ENCODE measurements around the gene OR10A6. TPM values are rescaled to one million over a fixed set of nuclear protein-coding genes. Genes with fewer than 3 reads are reported as not detected.
A peak's percentile ranks its signal among the peaks of the same experiment; 100 is the strongest.

The OR10A6 gene, protein sequence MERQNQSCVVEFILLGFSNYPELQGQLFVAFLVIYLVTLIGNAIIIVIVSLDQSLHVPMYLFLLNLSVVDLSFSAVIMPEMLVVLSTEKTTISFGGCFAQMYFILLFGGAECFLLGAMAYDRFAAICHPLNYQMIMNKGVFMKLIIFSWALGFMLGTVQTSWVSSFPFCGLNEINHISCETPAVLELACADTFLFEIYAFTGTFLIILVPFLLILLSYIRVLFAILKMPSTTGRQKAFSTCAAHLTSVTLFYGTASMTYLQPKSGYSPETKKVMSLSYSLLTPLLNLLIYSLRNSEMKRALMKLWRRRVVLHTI
- total RNA-seq (2014; rRNA removed; shearing (Covaris generic)): not detected in 2 replicates

DNA sequence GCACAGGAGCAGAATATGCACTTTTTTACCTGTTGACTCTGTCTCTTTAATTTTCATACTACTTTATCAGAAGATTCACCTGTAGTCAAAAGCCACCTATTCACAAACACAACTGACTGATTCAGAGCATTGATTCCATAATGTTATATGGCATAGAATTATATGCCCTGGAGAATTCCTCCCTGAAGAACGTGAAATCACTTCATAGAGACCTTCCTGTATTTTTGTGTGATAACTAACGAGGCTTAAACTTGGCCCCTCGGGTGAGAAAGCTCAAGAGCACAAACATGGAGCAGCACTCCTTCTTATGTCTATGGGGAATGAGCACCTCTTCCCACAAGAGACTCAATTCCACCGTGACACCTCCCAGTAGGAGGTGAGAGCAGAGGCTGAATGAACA, at the start of gene OR10A6:
Gene OR10A6, minus strand, starts transcription at position 101 of the 400 bp plus-strand sequence. CDS start 2,606 bp downstream, outside the sequence.
- Histone ChIP-seq H3K36me3 (no peaks in the 10 kb centered on the region), H3K4me1 (no peaks in the 10 kb centered on the region), H3K27ac (no peak within 1 kb of the TSS), H3K4me3 (no peak within 1 kb of the TSS), H3K27me3 (no peaks in the 10 kb centered on the region), H3K9me3 (replicated peaks) (no peaks in the 10 kb centered on the region)
- DNase-seq: no peak

- peak in 1 of 2 experiments; percentile 11 for DNase-seq
- no peak overlapping the region; the same call in 1 of the 2 replicates for H3K27ac ChIP-seq
These were observed 46.3 kb upstream of the OR10A6 start for GRCh38 chr11:7977232-7977917.

DNA sequence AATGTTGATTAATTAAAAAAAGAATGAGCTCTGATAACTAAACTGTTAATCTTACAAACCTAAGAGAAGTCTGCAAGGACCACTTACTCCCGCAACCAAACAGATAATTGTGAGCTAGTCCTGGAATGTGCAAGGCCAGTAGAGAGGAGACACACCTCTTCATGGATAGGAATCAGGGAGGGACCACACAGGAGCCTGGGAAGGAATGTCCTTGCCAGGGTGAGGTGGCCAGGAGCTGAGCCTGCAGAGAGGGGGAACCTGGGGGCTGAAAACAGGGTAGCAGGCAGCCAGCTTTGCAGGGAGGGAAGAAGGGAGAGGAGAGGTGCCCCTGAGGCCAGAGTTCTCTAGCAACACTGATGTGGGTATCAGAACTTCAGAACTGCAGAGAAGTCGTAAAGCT, 43.6 kb upstream of the OR10A6 start:
- H3K4me1 ChIP-seq: peaks cover 14% of the 10 kb centered on the region; the same call in 1 of the 2 replicates
- no peak for DNase-seq
- no peak overlapping the region for H3K27ac ChIP-seq
- H3K9me3 ChIP-seq (replicated peaks): no peaks in the 10 kb centered on the region; the same call in 1 of the 2 replicates
- no peaks in the 10 kb centered on the region for H3K27me3 ChIP-seq
- no peaks in the 10 kb centered on the region for H3K36me3 ChIP-seq
- H3K4me3 ChIP-seq: no peak overlapping the region

More at GRCh38 chr11:7977232-7977917, 46.3 kb upstream of the OR10A6 start:
- H3K4me1 ChIP-seq: peaks cover 9% of the 10 kb centered on the region; the same call in 1 of the 2 replicates
- H3K9me3 ChIP-seq (replicated peaks): no peaks in the 10 kb centered on the region
- H3K27me3 ChIP-seq: no peaks in the 10 kb centered on the region
- no peaks in the 10 kb centered on the region for H3K36me3 ChIP-seq
- no peak overlapping the region for H3K4me3 ChIP-seq

DNA sequence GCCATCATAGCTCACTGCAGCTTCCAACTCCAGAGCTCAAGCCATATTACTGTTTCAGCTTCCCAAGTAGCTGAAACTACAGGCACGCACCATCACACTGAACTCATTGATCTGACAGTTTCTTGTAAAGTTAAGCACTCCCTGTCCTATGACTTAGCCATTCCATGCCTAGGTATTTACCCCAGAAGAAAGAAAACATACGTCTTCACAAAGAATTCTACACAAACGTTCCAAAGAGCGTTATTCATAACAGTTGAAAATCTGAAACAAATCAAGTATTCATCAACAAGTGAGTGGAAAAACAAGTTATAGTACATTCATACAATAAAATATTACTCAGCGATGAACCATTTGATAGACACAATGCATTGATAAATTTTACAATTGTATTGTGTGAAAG, 41.9 kb upstream of the OR10A6 start:
- Histone ChIP-seq H3K4me1 (peaks cover 21% of the 10 kb centered on the region; the same call in 1 of the 2 replicates), H3K36me3 (no peaks in the 10 kb centered on the region), H3K4me3 (no peak overlapping the region), H3K9me3 (replicated peaks) (no peaks in the 10 kb centered on the region; the same call in 1 of the 2 replicates), H3K27ac (no peak overlapping the region), H3K27me3 (no peaks in the 10 kb centered on the region)
- DNase-seq: no peak

DNA sequence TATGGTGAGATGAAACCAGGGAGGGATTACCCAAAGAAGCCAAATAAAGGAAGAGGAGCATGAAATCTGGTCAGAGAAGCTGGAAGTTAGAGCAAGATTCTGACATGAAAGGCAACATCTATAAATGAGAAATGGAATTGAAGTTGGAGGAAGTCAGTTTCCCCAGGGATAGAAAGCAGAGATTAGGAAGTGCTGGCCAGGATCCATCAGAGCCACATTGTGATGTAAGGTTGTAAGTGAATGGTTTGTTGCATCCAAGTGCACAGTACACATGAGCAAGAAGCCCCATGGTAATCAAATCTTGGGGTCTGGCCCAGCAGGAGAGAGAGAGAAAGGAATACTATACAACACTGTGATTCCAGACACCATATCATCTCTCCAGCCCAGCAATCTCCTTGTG, 40.8 kb upstream of the OR10A6 start:
- Histone ChIP-seq H3K27me3 (no peaks in the 10 kb centered on the region), H3K36me3 (no peaks in the 10 kb centered on the region), H3K4me3 (no peak overlapping the region), H3K9me3 (replicated peaks) (no peaks in the 10 kb centered on the region; the same call in 1 of the 2 replicates), H3K27ac (no peak overlapping the region), H3K4me1 (peaks cover 13% of the 10 kb centered on the region; the same call in 1 of the 2 replicates)
- no peak for DNase-seq

DNA sequence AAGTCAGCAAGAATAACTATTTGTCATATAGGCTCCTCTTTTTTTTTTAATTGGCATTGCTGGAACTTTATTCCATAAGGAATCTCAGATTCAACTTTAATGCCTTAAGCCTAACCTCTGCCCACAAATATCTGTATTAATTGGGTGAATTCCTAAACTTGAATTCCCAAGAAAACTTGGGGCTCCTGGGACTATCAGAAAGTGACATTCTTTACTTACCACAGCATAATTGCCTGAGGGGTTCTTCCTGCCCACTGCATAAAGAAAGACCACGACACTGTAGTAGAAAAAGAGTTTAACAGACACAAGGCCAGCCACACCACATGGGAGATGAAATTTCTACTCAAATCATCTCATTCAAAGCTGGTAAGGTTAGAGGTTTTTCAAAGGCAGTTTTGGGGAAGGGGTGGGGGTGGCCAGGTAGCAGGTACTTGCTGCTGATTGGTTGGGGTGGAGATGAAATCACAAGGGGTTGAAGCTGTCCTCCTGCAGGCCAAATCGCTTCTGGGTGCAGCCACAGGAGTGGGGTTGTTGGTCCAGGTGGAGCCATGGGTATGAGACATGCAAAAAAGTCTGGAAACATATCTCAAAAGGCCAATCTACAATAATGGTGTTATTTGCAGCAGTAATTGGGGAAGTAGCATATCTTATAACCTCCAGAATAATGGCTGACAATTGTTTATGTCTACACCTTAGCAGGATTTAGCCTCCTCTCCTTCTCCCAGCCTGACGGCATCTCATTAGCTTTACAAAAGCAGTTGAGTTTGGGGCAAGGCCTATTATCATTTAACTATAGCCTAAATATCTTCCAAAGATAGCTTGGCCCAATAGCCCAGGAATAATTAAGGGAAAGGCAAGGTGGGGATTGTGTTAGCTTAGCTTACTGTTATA, 38.9 kb upstream of the OR10A6 start:
- H3K4me1 ChIP-seq: peaks cover 13% of the 10 kb centered on the region; the same call in 1 of the 2 replicates
- H3K27ac ChIP-seq: no peak overlapping the region
- peak; percentile 11 to 17 for DNase-seq

DNA sequence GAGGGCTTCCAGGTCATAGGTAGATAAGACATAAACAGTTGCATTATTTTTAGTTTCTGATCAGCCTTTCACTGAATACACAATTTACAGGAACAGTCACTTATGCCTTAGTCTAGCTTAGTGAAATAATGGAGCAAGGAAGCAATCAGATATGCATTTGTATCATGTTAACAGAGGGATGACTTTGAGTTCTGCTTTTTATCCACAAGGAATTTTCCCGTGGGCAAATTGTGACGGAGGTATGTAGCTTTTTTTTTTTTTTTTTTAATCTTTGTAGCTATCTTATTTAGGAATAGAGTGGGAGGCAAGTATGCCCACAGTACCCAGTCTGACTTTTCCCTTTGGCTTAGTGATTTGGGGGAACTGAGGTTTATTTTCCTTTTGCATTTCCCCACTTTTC, 37.6 kb upstream of the OR10A6 start:
- Histone ChIP-seq H3K9me3 (replicated peaks) (no peaks in the 10 kb centered on the region; the same call in 1 of the 2 replicates), H3K36me3 (no peaks in the 10 kb centered on the region), H3K4me1 (peaks cover 13% of the 10 kb centered on the region; the same call in 1 of the 2 replicates), H3K27me3 (no peaks in the 10 kb centered on the region), H3K4me3 (no peak overlapping the region), H3K27ac (no peak overlapping the region)
- no peak for DNase-seq

More for the DNA sequence above, 38.9 kb upstream of the OR10A6 start:
- no peak overlapping the region for H3K4me3 ChIP-seq
- no peaks in the 10 kb centered on the region for H3K36me3 ChIP-seq
- H3K9me3 ChIP-seq (replicated peaks): no peaks in the 10 kb centered on the region; the same call in 1 of the 2 replicates
- no peaks in the 10 kb centered on the region for H3K27me3 ChIP-seq

GRCh38 chr11:7967826-7968225, 36.8 kb upstream of the OR10A6 start:
- Histone ChIP-seq H3K27ac (no peak overlapping the region), H3K27me3 (no peaks in the 10 kb centered on the region)
- no peak for DNase-seq

DNA sequence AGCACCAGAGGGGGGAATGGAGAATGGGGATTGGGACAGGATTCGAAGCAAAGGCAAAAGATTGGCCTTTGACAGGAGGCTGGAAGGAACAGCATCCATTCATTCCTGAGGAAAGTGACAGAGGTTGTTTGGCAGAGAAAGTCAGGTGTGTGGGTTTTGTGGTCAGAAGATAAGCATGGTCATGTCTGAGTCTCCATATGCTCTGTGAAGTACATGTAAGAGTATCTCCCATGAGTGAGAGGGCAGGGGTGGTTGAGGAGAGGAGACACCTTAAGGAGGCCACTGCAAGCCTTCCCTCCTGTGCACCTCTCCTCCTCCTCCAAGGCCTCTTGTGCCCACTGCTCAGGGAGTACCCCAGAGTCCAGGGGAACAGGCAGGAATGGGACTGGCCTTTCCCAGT, 36.0 kb upstream of the OR10A6 start:
- H3K4me1 ChIP-seq: peaks cover 13% of the 10 kb centered on the region; the same call in 1 of the 2 replicates
- no peak overlapping the region for H3K27ac ChIP-seq
- no peaks in the 10 kb centered on the region; the same call in 1 of the 2 replicates for H3K9me3 ChIP-seq (replicated peaks)
- DNase-seq: no peak
- H3K4me3 ChIP-seq: no peak overlapping the region
- no peaks in the 10 kb centered on the region for H3K27me3 ChIP-seq
- no peaks in the 10 kb centered on the region for H3K36me3 ChIP-seq

More at GRCh38 chr11:7967826-7968225, 36.8 kb upstream of the OR10A6 start:
- no peaks in the 10 kb centered on the region; the same call in 1 of the 2 replicates for H3K9me3 ChIP-seq (replicated peaks)
- no peak overlapping the region for H3K4me3 ChIP-seq
- peaks cover 13% of the 10 kb centered on the region; the same call in 1 of the 2 replicates for H3K4me1 ChIP-seq
- no peaks in the 10 kb centered on the region for H3K36me3 ChIP-seq

- H3K4me1 ChIP-seq: peaks cover 13% of the 10 kb centered on the region; the same call in 1 of the 2 replicates
- no peak within 1 kb of the TSS for H3K4me3 ChIP-seq
- H3K27me3 ChIP-seq: no peaks in the 10 kb centered on the region
- no peak within 1 kb of the TSS for H3K27ac ChIP-seq
- H3K36me3 ChIP-seq: no peaks in the 10 kb centered on the region
- no peak for DNase-seq
- H3K9me3 ChIP-seq (replicated peaks): no peaks in the 10 kb centered on the region
These were observed 34.3 kb upstream of the OR10A6 start, which contains the start of gene NLRP10 for GRCh38 chr11:7965386-7965785. NLRP10 (minus strand) TSS chr11:7965447; CDS start chr11:7963495, 1,952 bp downstream.

DNA sequence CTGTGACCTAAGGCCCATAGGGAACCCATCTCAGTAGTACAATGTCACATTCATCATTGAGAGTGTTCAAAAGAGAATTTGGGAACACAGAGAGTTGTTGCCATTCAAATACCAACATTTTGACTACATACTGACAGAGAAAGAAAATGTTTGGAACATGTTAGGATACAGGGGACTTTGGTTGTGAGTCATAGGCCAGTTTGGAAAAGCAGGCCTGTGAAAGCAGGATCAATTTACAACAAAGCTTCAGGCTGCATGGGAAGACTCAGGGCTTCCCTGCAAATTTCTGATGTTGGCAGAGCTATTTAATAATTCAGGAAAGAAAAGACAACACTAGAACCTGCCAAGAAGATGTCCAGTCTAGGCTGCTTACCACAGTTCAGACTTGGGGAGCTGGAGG, 33.8 kb upstream of the OR10A6 start:
- no peak overlapping the region for H3K4me3 ChIP-seq
- H3K27ac ChIP-seq: no peak overlapping the region
- DNase-seq: no peak
- no peaks in the 10 kb centered on the region for H3K27me3 ChIP-seq
- peaks cover 10% of the 10 kb centered on the region; the same call in 1 of the 2 replicates for H3K4me1 ChIP-seq
- no peaks in the 10 kb centered on the region for H3K36me3 ChIP-seq
- no peaks in the 10 kb centered on the region for H3K9me3 ChIP-seq (replicated peaks)

GRCh38 chr11:7964261-7964660, 33.2 kb upstream of the OR10A6 start:
- no peak for DNase-seq
- Histone ChIP-seq H3K4me3 (no peak overlapping the region), H3K27me3 (no peaks in the 10 kb centered on the region), H3K27ac (no peak overlapping the region), H3K9me3 (replicated peaks) (no peaks in the 10 kb centered on the region), H3K4me1 (peaks cover 4% of the 10 kb centered on the region; the same call in 1 of the 2 replicates), H3K36me3 (no peaks in the 10 kb centered on the region)

GRCh38 chr11:7955191-7955590, 24.1 kb upstream of the OR10A6 start:
- Histone ChIP-seq H3K9me3 (replicated peaks) (no peaks in the 10 kb centered on the region; the same call in 1 of the 2 replicates), H3K4me3 (no peak overlapping the region), H3K27ac (no peak overlapping the region), H3K4me1 (no peaks in the 10 kb centered on the region), H3K36me3 (no peaks in the 10 kb centered on the region), H3K27me3 (no peaks in the 10 kb centered on the region)
- DNase-seq: no peak

DNA sequence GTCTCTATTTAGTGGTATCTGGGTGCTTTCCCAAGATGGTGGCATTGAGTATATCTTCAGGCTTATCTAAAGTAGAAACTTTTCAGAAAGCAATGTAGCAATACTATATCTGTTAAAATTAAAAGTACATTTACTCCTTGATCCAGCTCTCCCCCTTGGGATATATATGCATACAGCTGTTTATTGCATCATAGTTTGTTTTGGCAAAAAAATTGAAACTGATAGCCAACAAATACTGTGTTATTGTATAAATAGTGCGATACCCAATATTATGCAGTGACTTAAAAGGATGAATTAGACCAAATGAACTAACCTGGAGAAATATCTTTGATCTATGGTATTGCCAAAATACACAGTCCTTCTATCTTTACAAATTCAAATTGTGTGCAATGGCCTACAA, 18.9 kb upstream of the OR10A6 start:
- no peaks in the 10 kb centered on the region; the same call in 1 of the 2 replicates for H3K9me3 ChIP-seq (replicated peaks)
- H3K27ac ChIP-seq: no peak overlapping the region
- no peaks in the 10 kb centered on the region for H3K36me3 ChIP-seq
- DNase-seq: no peak
- H3K4me3 ChIP-seq: no peak overlapping the region
- H3K27me3 ChIP-seq: no peaks in the 10 kb centered on the region
- no peaks in the 10 kb centered on the region for H3K4me1 ChIP-seq
